Measurements from ENCODE around the gene BTBD2. TPM values are rescaled to one million over a fixed set of nuclear protein-coding genes. Genes with fewer than 3 reads are reported as not detected.

The BTBD2 gene
- polyA plus RNA-seq, 1 experiment: 25.5 TPM

DNA sequence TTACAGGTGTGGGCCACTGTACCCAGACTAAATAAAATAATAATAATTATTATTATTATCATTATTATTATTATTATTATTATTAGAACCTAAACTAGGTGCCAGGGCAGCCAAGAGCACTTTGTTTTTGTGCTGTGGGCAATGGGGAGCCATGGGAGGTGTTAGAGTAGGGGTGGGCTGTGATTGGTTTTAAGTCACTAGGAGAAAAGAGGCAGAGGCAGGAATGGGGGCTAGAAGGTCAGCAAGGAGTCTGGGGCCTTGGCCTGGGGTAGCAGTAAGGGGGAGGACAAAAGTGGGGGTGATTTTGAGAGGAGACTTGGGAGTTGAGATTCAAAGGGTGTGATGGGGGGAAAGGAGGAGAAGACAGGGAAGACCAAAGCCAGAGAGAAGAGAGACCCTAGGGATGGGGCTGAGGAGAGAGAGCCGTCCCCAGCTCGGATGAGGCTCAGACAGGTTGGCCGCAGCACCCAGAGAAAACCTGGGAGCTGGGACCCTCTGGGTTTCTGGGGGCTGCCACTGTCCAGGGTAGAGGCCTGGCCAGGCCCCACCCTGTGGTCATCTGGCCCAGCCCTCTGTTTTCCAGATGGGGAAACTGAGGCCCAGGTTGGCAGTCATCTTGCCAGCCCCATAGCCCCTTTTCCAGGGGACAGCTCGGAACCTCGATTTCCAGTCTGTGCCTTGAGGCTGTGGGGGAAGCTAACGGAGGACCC, 17.8 kb upstream of the BTBD2 start:
- no peak for DNase-seq (ENCODE audit: low read depth, low spot score)
- CTCF ChIA-PET: interaction anchor here (0.5 kb wide), 1 partner anchor 87 kb away, joined by 7 read pairs; no protein-coding TSS in a partner anchor

DNA sequence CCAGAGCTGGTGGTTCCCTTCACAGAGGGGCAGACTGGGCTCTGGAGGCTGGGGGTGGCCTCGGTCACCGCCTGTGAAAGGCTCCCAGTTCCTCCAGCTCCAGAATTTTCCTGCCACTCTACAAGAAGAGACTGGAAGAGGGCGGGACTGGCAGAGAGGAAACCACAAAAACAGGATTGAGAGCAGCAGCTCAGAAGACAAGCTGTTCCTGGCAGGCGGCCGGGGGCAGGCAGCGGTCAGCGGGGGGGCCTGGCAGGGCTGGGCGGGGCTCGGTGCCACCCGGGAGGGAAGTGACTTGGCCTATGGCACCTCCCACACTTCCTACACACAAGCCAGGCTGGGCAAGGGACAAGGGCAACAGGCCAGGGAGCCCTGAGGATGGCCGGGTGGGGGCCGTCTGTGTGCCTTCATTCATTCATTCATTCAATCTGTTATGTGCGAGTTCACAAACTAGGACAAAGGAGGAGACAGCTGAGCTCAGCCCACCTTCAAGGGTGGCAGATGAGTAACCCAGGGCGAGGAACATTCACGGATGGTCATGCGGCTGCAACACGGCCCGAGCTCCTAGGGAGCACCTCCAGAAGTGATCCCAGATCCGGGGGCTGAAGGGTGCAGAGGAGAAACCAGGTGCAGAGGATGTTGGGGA, 16.9 kb upstream of the BTBD2 start:
- DNase-seq (ENCODE audit: low read depth, low spot score): no peak
- Histone ChIP-seq H3K27me3 (ENCODE audit: control insufficient read depth, insufficient read depth, low read length) (no peaks in the 10 kb centered on the region), H3K9me3 (ENCODE audit: control insufficient read depth, insufficient read depth, low read length) (peaks cover 16% of the 10 kb centered on the region), H3K27ac (ENCODE audit: low read depth, low read length) (peak overlapping the region; percentile 21), H3K4me3 (ENCODE audit: low read depth, low read length) (no peak overlapping the region; the same call in 1 of the 2 replicates)
- POLR2A ChIA-PET: interaction anchor here (0.6 kb wide), 1 partner anchor 34 kb away, joined by 5 read pairs; no protein-coding TSS in a partner anchor
- CTCF ChIA-PET: interaction anchor here (0.5 kb wide), 2 partner anchors 12 to 87 kb away, joined by 3 to 7 read pairs; no protein-coding TSS in a partner anchor
- TF ChIP-seq, protein P1, sequence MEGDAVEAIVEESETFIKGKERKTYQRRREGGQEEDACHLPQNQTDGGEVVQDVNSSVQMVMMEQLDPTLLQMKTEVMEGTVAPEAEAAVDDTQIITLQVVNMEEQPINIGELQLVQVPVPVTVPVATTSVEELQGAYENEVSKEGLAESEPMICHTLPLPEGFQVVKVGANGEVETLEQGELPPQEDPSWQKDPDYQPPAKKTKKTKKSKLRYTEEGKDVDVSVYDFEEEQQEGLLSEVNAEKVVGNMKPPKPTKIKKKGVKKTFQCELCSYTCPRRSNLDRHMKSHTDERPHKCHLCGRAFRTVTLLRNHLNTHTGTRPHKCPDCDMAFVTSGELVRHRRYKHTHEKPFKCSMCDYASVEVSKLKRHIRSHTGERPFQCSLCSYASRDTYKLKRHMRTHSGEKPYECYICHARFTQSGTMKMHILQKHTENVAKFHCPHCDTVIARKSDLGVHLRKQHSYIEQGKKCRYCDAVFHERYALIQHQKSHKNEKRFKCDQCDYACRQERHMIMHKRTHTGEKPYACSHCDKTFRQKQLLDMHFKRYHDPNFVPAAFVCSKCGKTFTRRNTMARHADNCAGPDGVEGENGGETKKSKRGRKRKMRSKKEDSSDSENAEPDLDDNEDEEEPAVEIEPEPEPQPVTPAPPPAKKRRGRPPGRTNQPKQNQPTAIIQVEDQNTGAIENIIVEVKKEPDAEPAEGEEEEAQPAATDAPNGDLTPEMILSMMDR (IDR thresholded peaks at IDR 0.05; ENCODE audit: low read depth, low read length): no peak

More for the DNA sequence above, 17.8 kb upstream of the BTBD2 start:
- Histone ChIP-seq H3K4me3 (ENCODE audit: low read depth, low read length) (no peak overlapping the region), H3K27me3 (ENCODE audit: control insufficient read depth, insufficient read depth, low read length) (no peaks in the 10 kb centered on the region), H3K27ac (ENCODE audit: low read depth, low read length) (no peak overlapping the region), H3K9me3 (ENCODE audit: control insufficient read depth, insufficient read depth, low read length) (peaks cover 16% of the 10 kb centered on the region)
- TF ChIP-seq, protein P1 (IDR thresholded peaks at IDR 0.05; ENCODE audit: low read depth, low read length): no peak
- POLR2A ChIA-PET: interaction anchor here (0.6 to 0.8 kb wide), 2 partner anchors 9 to 117 kb away, joined by 3 read pairs; no protein-coding TSS in a partner anchor

DNA sequence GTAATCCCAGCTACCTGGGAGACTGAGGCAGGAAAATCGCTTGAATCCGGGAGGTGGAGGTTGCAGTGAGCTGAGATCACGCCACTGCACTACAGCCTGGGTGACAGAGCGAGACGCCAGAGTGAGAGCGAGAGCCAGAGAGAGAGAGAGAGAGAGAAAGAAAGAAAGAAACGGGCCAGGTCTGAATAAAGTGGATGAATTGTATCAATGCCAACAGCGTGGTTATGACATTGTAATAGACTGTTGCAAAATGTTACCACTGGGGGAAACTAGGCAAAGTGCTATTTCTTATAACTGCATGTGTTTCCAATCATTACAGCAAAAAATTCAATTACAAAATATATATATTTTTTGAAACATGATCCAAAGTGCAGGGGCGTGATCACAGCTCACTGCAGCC, 11.8 kb upstream of the BTBD2 start:
- DNase-seq (ENCODE audit: low read depth, low spot score): no peak
- Histone ChIP-seq H3K27me3 (ENCODE audit: control insufficient read depth, insufficient read depth, low read length) (no peaks in the 10 kb centered on the region), H3K9me3 (ENCODE audit: control insufficient read depth, insufficient read depth, low read length) (peaks cover 5% of the 10 kb centered on the region; the same call in 1 of the 2 replicates), H3K27ac (ENCODE audit: low read depth, low read length) (no peak overlapping the region), H3K4me3 (ENCODE audit: low read depth, low read length) (no peak overlapping the region)
- POLR2A ChIA-PET: no interaction called here
- CTCF ChIA-PET: interaction anchor here (1.4 kb wide), 1 partner anchor 8 kb away, joined by 7 read pairs; no protein-coding TSS in a partner anchor
- TF ChIP-seq, protein P1 (IDR thresholded peaks at IDR 0.05; ENCODE audit: low read depth, low read length): no peak

DNA sequence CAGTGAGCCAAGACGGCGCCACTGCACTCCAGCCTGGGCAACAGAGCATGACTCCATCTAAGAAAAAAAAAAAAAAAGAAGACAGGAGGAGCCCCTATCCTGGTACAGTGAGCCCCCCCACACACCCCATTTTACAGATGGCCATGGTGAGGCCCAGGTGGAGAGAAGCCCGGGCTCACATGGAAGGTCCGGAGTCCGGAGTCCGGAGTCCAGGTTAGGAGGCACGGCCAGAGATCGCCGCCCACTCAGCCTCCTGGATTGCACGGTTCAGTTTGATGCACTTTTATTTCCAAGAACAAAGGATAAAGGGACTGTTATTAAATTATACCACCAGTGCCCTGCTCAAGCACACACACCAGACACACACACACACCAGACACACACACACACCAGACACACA, 11.3 kb upstream of the BTBD2 start:
- Histone ChIP-seq H3K27ac (ENCODE audit: low read depth, low read length) (no peak overlapping the region), H3K27me3 (ENCODE audit: control insufficient read depth, insufficient read depth, low read length) (peaks cover under 1% of the 10 kb centered on the region), H3K9me3 (ENCODE audit: control insufficient read depth, insufficient read depth, low read length) (peaks cover 5% of the 10 kb centered on the region; the same call in 1 of the 2 replicates), H3K4me3 (ENCODE audit: low read depth, low read length) (no peak overlapping the region)
- ChIA-PET CTCF (interaction anchor here (0.7 kb wide), 1 partner anchor 42 kb away, joined by 5 read pairs; no protein-coding TSS in a partner anchor), POLR2A (no interaction called here)
- DNase-seq (ENCODE audit: low read depth, low spot score): no peak
- TF ChIP-seq, protein P1 (IDR thresholded peaks at IDR 0.05; ENCODE audit: low read depth, low read length): no peak

DNA sequence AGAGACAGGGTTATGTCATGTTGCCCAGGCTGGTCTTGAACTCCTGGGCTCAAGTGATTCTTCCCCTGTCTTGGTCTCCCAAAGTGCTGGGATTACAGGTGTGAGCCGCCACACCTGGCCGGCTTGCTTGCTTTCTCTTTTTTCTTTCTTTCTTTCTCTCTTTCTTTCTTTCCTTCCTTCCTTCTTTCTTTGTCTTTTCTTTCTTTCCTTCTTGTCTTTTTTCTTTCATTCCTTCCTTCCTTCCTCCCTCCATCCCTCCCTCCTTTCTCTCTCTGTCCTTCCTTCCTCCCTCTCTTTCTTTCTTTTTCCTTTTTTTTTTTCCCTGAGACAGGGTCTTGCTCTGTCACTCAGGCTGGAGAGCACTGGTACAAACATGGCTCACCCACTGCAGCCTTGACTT, 6.8 kb upstream of the BTBD2 start:
- no peak for DNase-seq (ENCODE audit: low read depth, low spot score)
- ChIA-PET CTCF (no interaction called here), POLR2A (no interaction called here)
- H3K9me3 ChIP-seq (ENCODE audit: control insufficient read depth, insufficient read depth, low read length): peaks cover 5% of the 10 kb centered on the region; the same call in 1 of the 2 replicates
- H3K27ac ChIP-seq (ENCODE audit: low read depth, low read length): no peak overlapping the region
- TF ChIP-seq, protein P1 (IDR thresholded peaks at IDR 0.05; ENCODE audit: low read depth, low read length): no peak
- H3K4me3 ChIP-seq (ENCODE audit: low read depth, low read length): no peak overlapping the region
- peaks cover 4% of the 10 kb centered on the region for H3K27me3 ChIP-seq (ENCODE audit: control insufficient read depth, insufficient read depth, low read length)
